Activated CD4-positive, CD25-positive, alpha-beta regulatory T cell treated with anti-CD3 and anti-CD28 coated beads, Interleukin-2, amount 50 U/mL, for 24 hours (primary cell): Measurements from ENCODE around the gene TNFAIP8L1.
A peak's percentile ranks its signal among the peaks of the same experiment; 100 is the strongest.

Experiments used
- ATAC-seq, 2 donors: fragments of 150-1000 bp; cut with Tn5 transposase; one replicate each; pipeline ENCODE4 v1.10.0; 2021; ENCODE audit warnings: mild to moderate bottlenecking in 1 of 2, moderate library complexity in 1 of 2

Gene TNFAIP8L1

DNA sequence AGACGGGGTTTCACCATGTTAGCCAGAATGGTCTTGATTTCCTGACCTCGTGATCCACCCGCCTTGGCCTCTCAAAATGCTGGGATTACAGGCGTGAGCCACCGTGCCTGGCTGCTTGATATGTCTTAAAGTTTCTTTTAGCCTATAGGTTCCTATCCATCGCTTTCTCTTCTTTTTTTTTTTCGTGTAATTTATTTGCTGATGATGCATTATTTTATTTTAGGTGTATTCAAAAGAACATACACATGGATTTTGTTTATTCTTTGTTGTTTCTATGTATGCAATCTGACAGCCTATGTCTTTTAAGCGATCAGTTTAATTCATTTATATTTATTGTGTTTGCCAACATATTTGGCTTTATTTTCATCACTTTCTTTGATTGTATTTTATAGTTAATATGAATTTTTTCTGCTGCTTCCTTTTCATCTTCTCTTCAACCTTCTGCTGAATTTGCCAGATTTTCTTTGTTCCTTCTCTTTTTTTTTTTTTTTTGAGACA is 26.0 kb upstream of the TNFAIP8L1 start:
- no peak for ATAC-seq

DNA sequence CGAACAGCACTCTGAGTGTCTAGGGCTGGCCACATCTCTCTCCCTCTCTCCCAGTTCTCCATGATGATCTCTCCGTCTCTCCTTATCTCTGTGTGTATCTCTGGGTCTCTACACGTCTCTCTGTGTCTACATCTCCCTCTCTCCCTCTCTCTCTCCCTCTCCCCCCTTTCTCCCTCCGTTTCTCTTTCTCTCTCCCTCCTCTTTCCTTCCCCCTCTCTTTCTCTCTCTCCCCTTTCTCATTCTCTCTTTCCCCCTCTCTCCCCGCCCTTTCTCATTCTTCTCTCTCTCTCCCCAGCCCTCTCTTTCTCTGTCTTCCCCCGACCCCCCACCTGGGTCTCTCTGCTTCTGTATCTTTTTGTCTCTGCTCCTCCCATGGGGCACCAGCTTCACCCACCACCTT is 21.3 kb upstream of the TNFAIP8L1 start:
- no peak for ATAC-seq

DNA sequence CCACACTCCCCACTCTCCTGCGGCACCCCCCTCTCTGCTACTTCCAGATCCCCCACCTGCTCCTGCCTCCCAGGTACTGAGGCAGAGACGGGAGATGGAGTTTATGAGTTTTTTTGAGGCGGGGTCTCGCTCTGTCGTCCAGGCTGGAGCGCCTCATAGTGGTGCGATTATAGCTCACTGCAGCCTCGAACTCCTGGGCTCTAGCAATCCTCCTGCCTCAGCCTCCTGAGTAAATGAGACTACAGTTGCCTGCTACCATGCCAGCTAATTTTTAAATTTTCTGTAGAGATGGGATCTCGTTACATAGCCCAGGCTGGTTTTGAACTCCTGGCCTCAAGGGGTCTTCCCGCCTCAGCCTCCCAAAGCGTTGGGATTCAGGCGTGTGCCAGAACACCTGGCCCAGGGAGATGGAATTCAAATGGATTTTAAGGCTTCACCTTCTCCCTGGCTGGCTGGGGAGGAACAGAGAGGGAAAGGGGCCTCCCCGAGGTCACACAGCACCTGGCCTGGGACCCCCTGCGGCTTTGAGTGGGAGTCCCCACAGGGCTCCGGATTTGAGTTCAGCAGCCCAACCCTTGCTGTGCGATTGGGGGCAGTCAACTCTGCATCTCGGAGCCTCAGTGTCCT is 19.5 kb upstream of the TNFAIP8L1 start:
- no peak for ATAC-seq

- no peak for ATAC-seq
Observed at GRCh38 chr19:4620675-4621074, 18.6 kb upstream of the TNFAIP8L1 start.

DNA sequence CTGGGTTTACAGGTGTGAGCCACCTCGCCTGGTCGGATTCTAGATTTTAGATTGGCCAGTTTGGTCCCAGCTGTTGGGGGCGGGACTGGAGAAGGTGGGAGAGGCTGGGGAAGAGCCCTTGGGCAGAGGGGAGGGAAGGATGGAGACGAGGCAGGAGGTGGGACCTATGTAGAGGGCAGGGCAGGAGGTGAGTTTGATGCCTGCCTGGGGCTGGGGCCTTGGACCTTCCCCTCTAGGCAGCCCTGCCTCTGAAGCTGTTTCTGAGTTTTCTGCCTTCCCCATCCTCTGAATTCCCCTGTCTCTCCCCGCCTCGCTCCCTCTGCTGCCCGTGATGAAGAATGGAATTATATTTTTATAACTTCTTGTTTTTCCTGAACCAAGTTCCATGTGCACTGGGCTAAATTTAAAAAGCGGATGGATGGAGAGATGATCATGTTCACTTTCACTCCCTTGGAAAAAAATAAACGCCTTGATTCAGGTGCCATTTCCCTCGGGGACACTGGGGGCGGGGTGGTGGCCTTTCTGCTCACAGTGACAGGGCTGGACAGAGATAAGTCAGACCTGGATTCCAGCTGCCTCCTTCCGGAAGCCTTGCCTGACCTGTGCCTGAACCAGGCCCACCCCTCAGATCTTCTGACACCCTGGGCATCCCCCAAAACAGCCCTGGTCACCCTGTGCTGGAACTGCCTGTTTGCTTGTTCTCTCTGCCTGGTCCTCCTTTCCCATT is 16.5 kb upstream of the TNFAIP8L1 start:
- ATAC-seq = no peak

GRCh38 chr19:4624301-4624700 is 15.0 kb upstream of the TNFAIP8L1 start:
- ATAC-seq = no peak

- ATAC-seq = no peak
Observed at GRCh38 chr19:4624733-4625362, 14.5 kb upstream of the TNFAIP8L1 start.

- ATAC-seq = peak; percentile 39 to 46
Observed at GRCh38 chr19:4633140-4633967, 6.0 kb upstream of the TNFAIP8L1 start.

- ATAC-seq = no peak
Observed at GRCh38 chr19:4635754-4636116, 3.6 kb upstream of the TNFAIP8L1 start.

- ATAC-seq = peak in 1 of 2 donors; percentile 12
Observed at GRCh38 chr19:4636151-4636717, 3.1 kb upstream of the TNFAIP8L1 start.

GRCh38 chr19:4636761-4637160 is 2.6 kb upstream of the TNFAIP8L1 start:
- no peak for ATAC-seq

GRCh38 chr19:4638317-4638716 is 999 bp upstream of the TNFAIP8L1 start:
- no peak for ATAC-seq

DNA sequence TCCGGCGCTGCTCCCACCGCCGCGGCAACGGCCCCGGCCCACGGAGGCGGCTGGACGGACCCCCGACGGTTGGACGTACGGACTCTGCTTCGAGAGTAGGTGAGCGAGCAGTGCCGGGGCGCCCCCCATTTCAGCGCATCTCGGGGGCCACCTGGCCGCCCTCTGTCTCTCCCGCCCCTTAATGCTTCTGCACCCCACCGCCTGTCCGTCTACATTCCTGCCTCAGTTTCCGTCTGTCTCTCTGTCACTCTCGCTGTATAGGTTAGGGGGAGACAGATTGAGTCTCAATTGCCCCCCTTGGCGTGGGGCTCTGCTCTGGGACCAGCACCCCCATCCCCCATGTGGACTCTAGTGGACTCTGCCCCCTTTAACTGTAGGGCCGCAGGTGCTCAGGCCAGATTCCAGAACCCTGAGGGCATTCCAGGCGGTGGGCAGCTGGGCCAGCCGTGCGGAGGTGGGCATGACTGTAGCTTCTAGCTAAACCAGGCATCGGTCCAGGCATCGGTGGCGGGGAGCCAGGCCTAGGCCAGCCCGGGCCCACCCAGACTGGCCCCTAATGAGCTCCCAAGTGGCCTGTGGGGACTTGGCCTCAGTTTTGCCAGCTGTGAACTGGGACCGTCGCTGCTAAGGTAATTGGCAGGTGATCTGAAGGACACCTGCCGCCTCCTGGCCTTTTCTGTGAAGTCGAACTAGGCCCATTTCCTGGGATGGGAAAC is 373 bp downstream of the TNFAIP8L1 start:
- peak in 1 of 2 donors; percentile 3 for ATAC-seq

DNA sequence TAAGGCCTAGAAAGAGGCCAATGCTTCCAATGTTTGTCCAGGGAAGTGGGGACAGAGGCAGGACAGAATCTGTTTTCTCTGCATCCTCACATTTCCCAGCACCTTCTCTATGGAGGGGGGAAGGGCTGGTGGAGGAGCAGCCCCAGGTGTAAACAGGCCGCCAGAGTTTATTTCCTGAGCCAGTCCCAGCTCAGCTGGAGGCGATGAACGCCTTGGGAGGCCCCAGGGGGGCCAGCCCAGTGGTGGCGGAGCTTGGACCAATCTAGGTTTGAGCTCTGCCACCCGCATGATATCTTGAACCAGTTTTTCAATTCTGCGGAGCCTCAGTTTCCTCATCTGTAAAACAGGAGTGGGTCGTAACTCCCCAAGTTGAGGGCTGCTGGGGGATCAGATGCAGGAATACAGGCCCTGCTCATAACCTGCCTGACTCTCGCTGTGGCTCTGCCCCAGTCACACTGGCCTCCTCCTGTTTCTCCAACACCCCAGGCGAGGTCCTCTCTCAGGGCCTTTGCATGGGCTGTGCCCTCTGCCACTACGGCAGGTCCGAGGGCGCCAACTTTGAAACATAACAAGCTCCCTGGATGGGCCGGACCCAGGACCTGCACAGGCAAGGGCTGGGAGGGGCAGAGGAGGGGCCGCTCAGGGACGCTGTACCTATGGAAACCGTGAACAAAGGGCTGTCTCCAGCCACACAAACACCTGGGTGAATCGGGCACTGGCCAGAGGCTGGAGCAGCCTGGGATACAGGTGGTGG is 1.1 kb downstream of the TNFAIP8L1 start:
- no peak for ATAC-seq

DNA sequence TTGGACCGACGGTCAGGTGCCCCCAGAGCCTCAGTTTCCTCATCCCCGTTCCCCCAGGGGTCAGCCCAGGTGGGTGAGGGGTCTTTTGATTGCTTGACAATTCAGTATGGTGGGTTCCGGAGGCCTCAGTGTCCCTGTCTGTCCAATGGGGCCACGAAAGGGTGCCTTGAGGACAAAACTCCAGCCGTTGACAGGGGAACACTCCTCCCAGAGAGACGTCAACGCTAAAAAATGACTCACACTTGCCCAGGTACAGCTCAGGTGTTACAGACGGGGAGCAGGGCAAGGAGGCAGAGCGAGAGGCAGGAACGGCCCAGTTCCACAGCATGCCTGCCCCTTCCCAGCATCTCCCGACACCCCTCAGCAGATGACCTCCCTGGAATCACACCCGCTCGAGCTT is 1.8 kb downstream of the TNFAIP8L1 start:
- ATAC-seq = no peak

- ATAC-seq = no peak
Observed at GRCh38 chr19:4642625-4643024, 3.3 kb downstream of the TNFAIP8L1 start.

DNA sequence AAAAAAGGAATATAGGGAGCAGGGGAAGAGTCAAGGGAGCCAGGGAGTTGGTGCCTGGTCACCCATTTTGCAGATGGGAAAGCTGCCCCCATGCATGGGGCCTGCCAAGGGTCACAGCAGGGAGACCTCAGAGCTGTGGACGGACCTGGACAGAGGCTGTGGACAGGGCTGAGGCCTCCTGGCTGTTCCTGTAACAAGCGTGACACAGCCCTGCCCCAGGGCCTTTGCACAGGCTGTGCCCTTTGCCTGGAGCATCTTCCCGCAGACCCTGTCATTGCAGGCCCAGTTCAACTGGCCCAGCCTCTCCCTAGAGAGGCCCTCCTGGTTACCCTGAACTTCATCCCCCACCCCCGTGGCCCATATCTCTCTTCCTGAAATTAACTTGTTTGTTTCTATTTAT is 6.4 kb downstream of the TNFAIP8L1 start:
- no peak for ATAC-seq

GRCh38 chr19:4647676-4648644 is 8.6 kb downstream of the TNFAIP8L1 start:
- ATAC-seq = no peak

- no peak for ATAC-seq
Observed at GRCh38 chr19:4649392-4650047, 10.2 kb downstream of the TNFAIP8L1 start.
